Stimulated activated CD4-positive, alpha-beta T cell treated with anti-CD3 and anti-CD28 coated beads, Interleukin-4, amount 100 ng/mL, for 4 hours (primary cell): Measurements from ENCODE around the gene CUX1.
"Not testable (repeated sequence)": the region's sequence is repeated elsewhere in the genome, so short reads cannot be mapped to it uniquely, and the experiment has no call there.

Experiments
- DNase-seq, 2 experiments: peaks; one replicate each; pipeline ENCODE4 v3.0.0-alpha.2; 2020

Gene CUX1

GRCh38 chr7:102165136-102165535, 347.7 kb downstream of the CUX1 start:
- DNase-seq = no peak

- no peak for DNase-seq
Observed at GRCh38 chr7:102167254-102167653, 349.8 kb downstream of the CUX1 start.

- DNase-seq = no peak
Observed at GRCh38 chr7:102169651-102170392, 352.4 kb downstream of the CUX1 start.

- no peak for DNase-seq
Observed at GRCh38 chr7:102170393-102170970, 353.1 kb downstream of the CUX1 start.

- DNase-seq = no peak
Observed at GRCh38 chr7:102173669-102174068, 356.2 kb downstream of the CUX1 start.

- no peak for DNase-seq
Observed at GRCh38 chr7:102175423-102176170, 358.2 kb downstream of the CUX1 start.

- no peak for DNase-seq
Observed at GRCh38 chr7:102178410-102178809, 361.0 kb downstream of the CUX1 start.

GRCh38 chr7:102180727-102181126, 363.3 kb downstream of the CUX1 start:
- no peak for DNase-seq

- no peak for DNase-seq
Observed at GRCh38 chr7:102181517-102181916, 364.1 kb downstream of the CUX1 start.

- DNase-seq = no peak
Observed at GRCh38 chr7:102182016-102182415, 364.6 kb downstream of the CUX1 start.

GRCh38 chr7:102183848-102184247, 366.4 kb downstream of the CUX1 start:
- not testable (repeated sequence) for DNase-seq

GRCh38 chr7:102184303-102184702, 366.9 kb downstream of the CUX1 start:
- no peak for DNase-seq

- no peak for DNase-seq
Observed at GRCh38 chr7:102185796-102186195, 368.4 kb downstream of the CUX1 start.

- no peak for DNase-seq
Observed at GRCh38 chr7:102186306-102186705, 368.9 kb downstream of the CUX1 start.

GRCh38 chr7:102188746-102189145, 371.3 kb downstream of the CUX1 start:
- DNase-seq = no peak

GRCh38 chr7:102189756-102190155, 372.3 kb downstream of the CUX1 start:
- no peak for DNase-seq

- no peak for DNase-seq
Observed at GRCh38 chr7:102190776-102191350, 373.4 kb downstream of the CUX1 start.

- DNase-seq = no peak
Observed at GRCh38 chr7:102191556-102192379, 374.3 kb downstream of the CUX1 start.

GRCh38 chr7:102192790-102193189, 375.4 kb downstream of the CUX1 start:
- no peak for DNase-seq

- DNase-seq = no peak
Observed at GRCh38 chr7:102193806-102194205, 376.4 kb downstream of the CUX1 start.

GRCh38 chr7:102195361-102195760, 377.9 kb downstream of the CUX1 start:
- no peak for DNase-seq

- DNase-seq = no peak
Observed at GRCh38 chr7:102196028-102196427, 378.6 kb downstream of the CUX1 start.

- no peak for DNase-seq
Observed at GRCh38 chr7:102197161-102197560, 379.7 kb downstream of the CUX1 start.
